ENCODE results near the gene CD82. TPM values are rescaled to one million over a fixed set of nuclear protein-coding genes. Genes with fewer than 3 reads are reported as not detected.

Gene CD82
- total RNA-seq, 3 donors from 2014 or later, result 27.2 to 43.2 (median 29.6) TPM

GRCh38 chr11:44521148-44521547 lies 44.3 kb upstream of the CD82 start:
- intact Hi-C loops (cut with DNase I, micrococcal nuclease), result no loop called here
- Histone ChIP-seq H3K36me3 (ENCODE audit: low read depth) (no peaks in the 10 kb centered on the region), H3K4me3 (no peak overlapping the region), H3K9me3 (no peaks in the 10 kb centered on the region), H3K4me1 (ENCODE audit: low read depth) (no peaks in the 10 kb centered on the region)
- DNase-seq (no peak), ATAC-seq (no peak)
- no peak for TF ChIP-seq CTCF (IDR thresholded peaks at IDR 0.05)

DNA sequence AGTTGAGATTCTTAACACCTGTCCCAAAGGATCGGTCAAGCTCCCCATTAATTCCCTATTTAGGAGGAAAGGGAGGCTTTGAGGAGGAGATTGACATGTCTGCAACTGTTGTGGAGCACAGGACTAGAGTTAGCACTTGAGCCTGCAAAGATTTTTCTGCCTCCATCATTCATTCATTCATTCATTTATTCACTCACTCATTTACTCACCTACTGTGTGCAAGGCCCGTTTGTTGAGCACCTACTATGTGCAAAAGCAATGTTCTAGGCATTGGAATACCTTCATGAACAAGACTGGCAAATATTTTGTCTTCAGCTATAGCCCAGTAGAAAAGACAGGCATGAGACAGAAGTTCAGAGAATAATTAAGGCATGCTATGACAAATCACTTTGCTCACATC lies 43.2 kb upstream of the CD82 start:
- no peaks in the 10 kb centered on the region for H3K4me1 ChIP-seq (ENCODE audit: low read depth)
- no peaks in the 10 kb centered on the region for H3K36me3 ChIP-seq (ENCODE audit: low read depth)
- no peak overlapping the region for H3K4me3 ChIP-seq
- TF ChIP-seq CTCF (IDR thresholded peaks at IDR 0.05), result no peak
- DNase-seq (no peak), ATAC-seq (no peak)
- intact Hi-C loops (cut with DNase I, micrococcal nuclease), result no loop called here
- no peaks in the 10 kb centered on the region for H3K9me3 ChIP-seq

DNA sequence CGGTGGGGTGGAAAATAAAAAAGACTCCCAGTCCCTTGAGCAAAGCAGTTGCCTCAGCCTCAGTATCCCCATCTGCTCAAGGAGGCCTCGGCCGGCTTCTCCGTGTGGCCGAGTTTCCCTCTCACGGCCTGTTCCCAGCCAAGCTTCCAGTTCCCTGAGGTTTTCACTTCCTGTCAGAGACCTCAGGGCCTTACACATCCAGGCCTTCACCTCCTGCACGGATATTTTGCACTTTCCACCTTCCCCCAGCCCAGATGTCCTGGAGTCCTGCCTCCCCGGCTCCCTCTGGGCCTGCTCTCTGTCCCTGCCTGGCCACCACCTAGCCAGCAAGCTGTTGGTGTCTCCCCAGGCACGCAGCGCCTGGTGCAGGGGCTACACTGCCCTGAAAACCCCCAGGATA lies 41.1 kb upstream of the CD82 start:
- no peak for ATAC-seq
- Histone ChIP-seq H3K4me3 (no peak overlapping the region), H3K9me3 (no peaks in the 10 kb centered on the region), H3K4me1 (ENCODE audit: low read depth) (no peaks in the 10 kb centered on the region), H3K36me3 (ENCODE audit: low read depth) (no peaks in the 10 kb centered on the region)
- TF ChIP-seq CTCF (IDR thresholded peaks at IDR 0.05), result no peak
- intact Hi-C loops (cut with DNase I, micrococcal nuclease), result no loop called here
- DNase-seq, result no peak

GRCh38 chr11:44524751-44525201 lies 40.7 kb upstream of the CD82 start:
- Histone ChIP-seq H3K4me3 (no peak overlapping the region), H3K4me1 (ENCODE audit: low read depth) (no peaks in the 10 kb centered on the region), H3K36me3 (ENCODE audit: low read depth) (no peaks in the 10 kb centered on the region), H3K9me3 (no peaks in the 10 kb centered on the region)
- DNase-seq (no peak), ATAC-seq (no peak)
- intact Hi-C loops (cut with DNase I, micrococcal nuclease), result no loop called here
- no peak for TF ChIP-seq CTCF (IDR thresholded peaks at IDR 0.05)

- Histone ChIP-seq H3K36me3 (ENCODE audit: low read depth) (no peaks in the 10 kb centered on the region), H3K9me3 (no peaks in the 10 kb centered on the region), H3K4me1 (ENCODE audit: low read depth) (no peaks in the 10 kb centered on the region), H3K4me3 (no peak overlapping the region)
- no peak for ATAC-seq
- DNase-seq, result no peak
- no peak for TF ChIP-seq CTCF (IDR thresholded peaks at IDR 0.05)
- intact Hi-C loops (cut with DNase I, micrococcal nuclease), result no loop called here
Observed at GRCh38 chr11:44525473-44526252, 39.8 kb upstream of the CD82 start.
